GM12878 (cell line): ENCODE data around the gene KISS1R. TPM values are rescaled to one million over a fixed set of nuclear protein-coding genes. Genes with fewer than 3 reads are reported as not detected.

Experiments used
- ASH2L ChIP-seq: fragments of 300-600, 200-600 bp; sonication (generic); IDR thresholded peaks from 2 replicates; pipeline ENCODE4 v1.6.1; 2017; ENCODE audit warnings: low read depth, mild to moderate bottlenecking, borderline replicate concordance
- CTCF ChIP-seq, 3 experiments: IDR thresholded peaks in 2 of 3; conservative IDR thresholded peaks in 1 of 3; 2 replicates each; pipeline ENCODE4 v1.5.1; 2011; ENCODE audit warnings: low read depth in 3 of 3, low read length in 3 of 3, mild to moderate bottlenecking in 3 of 3, control low read depth in 2 of 3, moderate library complexity in 2 of 3, inconsistent platforms in 1 of 3, mixed read lengths in 1 of 3; ENCODE audit not compliant: control insufficient read depth in 2 of 3, insufficient read depth in 1 of 3; ENCODE audit errors: extremely low read depth in 1 of 3
- E2F8 ChIP-seq: fragments of 450-650 bp; IDR thresholded peaks from 2 replicates; pipeline ENCODE4 v1.6.1; 2018; ENCODE audit warnings: mild to moderate bottlenecking, low read depth, moderate library complexity; ENCODE audit not compliant: partially characterized antibody
- IKZF1 ChIP-seq: fragments of 450-650 bp; conservative IDR thresholded peaks from 2 replicates; pipeline ENCODE4 v1.6.1; 2017; ENCODE audit warnings: antibody characterized with exemption, mild to moderate bottlenecking
- LARP7 ChIP-seq: fragments of 450-650 bp; IDR thresholded peaks from 2 replicates; pipeline ENCODE4 v1.6.1; 2017; ENCODE audit warnings: mild to moderate bottlenecking
- MTA2 ChIP-seq: fragments of 450-650 bp; IDR thresholded peaks from 2 replicates; pipeline ENCODE4 v1.6.1; 2016; ENCODE audit warnings: low read depth, mild to moderate bottlenecking, moderate library complexity
- NKRF ChIP-seq: fragments of 450-650 bp; conservative IDR thresholded peaks from 2 replicates; pipeline ENCODE4 v1.6.1; 2017; ENCODE audit warnings: mild to moderate bottlenecking, moderate library complexity
- NR2F1 ChIP-seq: fragments of 450-650 bp; conservative IDR thresholded peaks from 2 replicates; pipeline ENCODE4 v1.6.1; 2017; ENCODE audit warnings: mild to moderate bottlenecking
- PRDM15 ChIP-seq: fragments of 450-650 bp; formaldehyde crosslinking; IDR thresholded peaks from 2 replicates; pipeline ENCODE4 v1.4.0; 2020; ENCODE audit warnings: mild to moderate bottlenecking, moderate library complexity
- RAD21 ChIP-seq: IDR thresholded peaks from 2 replicates; pipeline ENCODE4 v1.6.1; 2011; ENCODE audit warnings: mild to moderate bottlenecking, low read depth, low read length, moderate library complexity; ENCODE audit not compliant: insufficient read depth
- RUNX3 ChIP-seq: IDR thresholded peaks from 2 replicates; pipeline ENCODE4 v1.6.1; 2012; ENCODE audit warnings: low read length, inconsistent platforms
- SMARCA5 ChIP-seq: fragments of 450-650 bp; IDR thresholded peaks from 2 replicates; pipeline ENCODE4 v1.6.1; 2017; ENCODE audit warnings: mild to moderate bottlenecking
- SPI1 ChIP-seq: IDR thresholded peaks from 2 replicates; pipeline ENCODE4 v1.6.1; 2011; ENCODE audit warnings: low read depth, mild to moderate bottlenecking, low read length, moderate library complexity, borderline replicate concordance; ENCODE audit not compliant: insufficient read depth
- SUPT20H ChIP-seq: IDR thresholded peaks from 2 replicates; pipeline ENCODE4 v1.6.1; 2011; ENCODE audit warnings: low read depth, mild to moderate bottlenecking, low read length, moderate library complexity, borderline replicate concordance; ENCODE audit not compliant: control insufficient read depth
- TCF12 ChIP-seq: IDR thresholded peaks from 2 replicates; pipeline ENCODE4 v1.6.1; 2011; ENCODE audit warnings: low read depth, mild to moderate bottlenecking, low read length
- polyA plus RNA-seq, 11 experiments: library from polyadenylated mRNA; depleted of rRNA in 4 of 11; unstranded in 6 of 11; stranded (reverse) in 5 of 11; fragments of >200 nt; fragmentation: Nextera tagmentation in 4 of 11; fragmentation: Illumina TruSeq in 1 of 11; extraction: Ambion mirVana in 4 of 11; extraction: Trizol in 1 of 11; gene quantifications; 1 replicate in 1 of 11; 2 replicates in 10 of 11; pipeline versions ENCODE4 v1.2.1 to v1.2.3, GENCODE V29; 2011 to 2016; ENCODE audit warnings: inconsistent platforms in 2 of 11, missing spikeins in 2 of 11, low read depth in 1 of 11
- total RNA-seq, 4 experiments: library from RNA; depleted of rRNA in 3 of 4; stranded (reverse); fragments of >200 nt in 3 of 4; fragmentation: Illumina TruSeq in 1 of 4; extraction: Trizol in 1 of 4; gene quantifications; 2 replicates each; pipeline versions ENCODE4 v1.2.1 to v1.2.3, GENCODE V29; 2013 to 2021

KISS1R gene
- total and polyA plus RNA-seq, 10 of the 15 experiments (the other 5 are each of a cell fraction or from before 2014, with no cell fraction given): 0.13 to 2.7 (median 1.4) TPM; not detected in 3

- peak; percentile 22; the same call in 1 of the 2 replicates for TF ChIP-seq NR2F1
- TF ChIP-seq MTA2: no peak
- no peak for TF ChIP-seq E2F8
- peak; percentile 70; the same call in 1 of the 2 replicates for TF ChIP-seq TCF12
- TF ChIP-seq NKRF: peak; percentile 47; the same call in 1 of the 2 replicates
- peak; percentile 65 for TF ChIP-seq IKZF1
- peak; percentile 79 for TF ChIP-seq RAD21
- peak; percentile 60 to 75 (median 74); a peak in 5 of 6 replicates for TF ChIP-seq CTCF (IDR thresholded peaks at IDR 0.05 in 2 of 3, conservative IDR thresholded peaks at IDR 0.05 in 1 of 3; ENCODE audit: control insufficient read depth in 2 of 3, extremely low read depth in 1 of 3, insufficient read depth in 1 of 3, low read depth in 3 of 3, low read length in 3 of 3)
- no peak for TF ChIP-seq ASH2L
- TF ChIP-seq SUPT20H: no peak
- TF ChIP-seq SPI1: 0 out of 2 replicates have a peak, but pooled peaks have one; percentile 19
- TF ChIP-seq SMARCA5: peak; percentile 96
- peak; percentile 94 for TF ChIP-seq LARP7
- no peak for TF ChIP-seq PRDM15
- peak; percentile 15; the same call in 1 of the 2 replicates for TF ChIP-seq RUNX3
These were observed at the start of gene KISS1R (continued) for GRCh38 chr19:917323-918151.
